ENCODE data around the gene MCF2L. TPM values are rescaled to one million over a fixed set of nuclear protein-coding genes. Genes with fewer than 3 reads are reported as not detected.

Gene MCF2L
- polyA plus RNA-seq, 1 donor from 2014 or later, result 88.0 TPM

- no peak overlapping the region for H3K4me3 ChIP-seq (ENCODE audit: low read length)
- H4K20me1 ChIP-seq (ENCODE audit: insufficient read depth), result no peaks in the 10 kb centered on the region
- H3K27ac ChIP-seq (ENCODE audit: low read length), result no peak overlapping the region
- H3K4me2 ChIP-seq (ENCODE audit: low read length), result no peak overlapping the region
- no peak overlapping the region for H2AFZ ChIP-seq (ENCODE audit: low read depth, low read length)
- TF ChIP-seq POLR2AphosphoS5 (IDR thresholded peaks at IDR 0.05) (no peak), TAF1 (IDR thresholded peaks at IDR 0.05; ENCODE audit: low read depth) (no peak), EP300 (conservative IDR thresholded peaks at IDR 0.05; ENCODE audit: poor library complexity, severe bottlenecking) (no peak), EZH2 (IDR thresholded peaks at IDR 0.05; ENCODE audit: borderline replicate concordance, insufficient read depth, low read length, poor library complexity, severe bottlenecking) (no peak), RAD21 (conservative IDR thresholded peaks at IDR 0.05) (no peak), MXI1 (conservative IDR thresholded peaks at IDR 0.05; ENCODE audit: poor library complexity, severe bottlenecking) (no peak), SMC3 (conservative IDR thresholded peaks at IDR 0.05; ENCODE audit: poor library complexity) (no peak)
- TF ChIP-seq, protein P1, sequence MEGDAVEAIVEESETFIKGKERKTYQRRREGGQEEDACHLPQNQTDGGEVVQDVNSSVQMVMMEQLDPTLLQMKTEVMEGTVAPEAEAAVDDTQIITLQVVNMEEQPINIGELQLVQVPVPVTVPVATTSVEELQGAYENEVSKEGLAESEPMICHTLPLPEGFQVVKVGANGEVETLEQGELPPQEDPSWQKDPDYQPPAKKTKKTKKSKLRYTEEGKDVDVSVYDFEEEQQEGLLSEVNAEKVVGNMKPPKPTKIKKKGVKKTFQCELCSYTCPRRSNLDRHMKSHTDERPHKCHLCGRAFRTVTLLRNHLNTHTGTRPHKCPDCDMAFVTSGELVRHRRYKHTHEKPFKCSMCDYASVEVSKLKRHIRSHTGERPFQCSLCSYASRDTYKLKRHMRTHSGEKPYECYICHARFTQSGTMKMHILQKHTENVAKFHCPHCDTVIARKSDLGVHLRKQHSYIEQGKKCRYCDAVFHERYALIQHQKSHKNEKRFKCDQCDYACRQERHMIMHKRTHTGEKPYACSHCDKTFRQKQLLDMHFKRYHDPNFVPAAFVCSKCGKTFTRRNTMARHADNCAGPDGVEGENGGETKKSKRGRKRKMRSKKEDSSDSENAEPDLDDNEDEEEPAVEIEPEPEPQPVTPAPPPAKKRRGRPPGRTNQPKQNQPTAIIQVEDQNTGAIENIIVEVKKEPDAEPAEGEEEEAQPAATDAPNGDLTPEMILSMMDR (IDR thresholded peaks at IDR 0.05; ENCODE audit: poor library complexity, severe bottlenecking), result no peak
- TF ChIP-seq, protein P2, sequence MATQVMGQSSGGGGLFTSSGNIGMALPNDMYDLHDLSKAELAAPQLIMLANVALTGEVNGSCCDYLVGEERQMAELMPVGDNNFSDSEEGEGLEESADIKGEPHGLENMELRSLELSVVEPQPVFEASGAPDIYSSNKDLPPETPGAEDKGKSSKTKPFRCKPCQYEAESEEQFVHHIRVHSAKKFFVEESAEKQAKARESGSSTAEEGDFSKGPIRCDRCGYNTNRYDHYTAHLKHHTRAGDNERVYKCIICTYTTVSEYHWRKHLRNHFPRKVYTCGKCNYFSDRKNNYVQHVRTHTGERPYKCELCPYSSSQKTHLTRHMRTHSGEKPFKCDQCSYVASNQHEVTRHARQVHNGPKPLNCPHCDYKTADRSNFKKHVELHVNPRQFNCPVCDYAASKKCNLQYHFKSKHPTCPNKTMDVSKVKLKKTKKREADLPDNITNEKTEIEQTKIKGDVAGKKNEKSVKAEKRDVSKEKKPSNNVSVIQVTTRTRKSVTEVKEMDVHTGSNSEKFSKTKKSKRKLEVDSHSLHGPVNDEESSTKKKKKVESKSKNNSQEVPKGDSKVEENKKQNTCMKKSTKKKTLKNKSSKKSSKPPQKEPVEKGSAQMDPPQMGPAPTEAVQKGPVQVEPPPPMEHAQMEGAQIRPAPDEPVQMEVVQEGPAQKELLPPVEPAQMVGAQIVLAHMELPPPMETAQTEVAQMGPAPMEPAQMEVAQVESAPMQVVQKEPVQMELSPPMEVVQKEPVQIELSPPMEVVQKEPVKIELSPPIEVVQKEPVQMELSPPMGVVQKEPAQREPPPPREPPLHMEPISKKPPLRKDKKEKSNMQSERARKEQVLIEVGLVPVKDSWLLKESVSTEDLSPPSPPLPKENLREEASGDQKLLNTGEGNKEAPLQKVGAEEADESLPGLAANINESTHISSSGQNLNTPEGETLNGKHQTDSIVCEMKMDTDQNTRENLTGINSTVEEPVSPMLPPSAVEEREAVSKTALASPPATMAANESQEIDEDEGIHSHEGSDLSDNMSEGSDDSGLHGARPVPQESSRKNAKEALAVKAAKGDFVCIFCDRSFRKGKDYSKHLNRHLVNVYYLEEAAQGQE (IDR thresholded peaks at IDR 0.05; ENCODE audit: borderline replicate concordance), result no peak
- no peaks in the 10 kb centered on the region for H3K79me2 ChIP-seq (replicated peaks; ENCODE audit: insufficient read depth, low read length)
- no peaks in the 10 kb centered on the region for H3K9me2 ChIP-seq (ENCODE audit: insufficient read depth, low read length)
- no peaks in the 10 kb centered on the region for H3K36me3 ChIP-seq (ENCODE audit: insufficient read depth, low read length)
- H3K9me3 ChIP-seq (ENCODE audit: low read length), result no peaks in the 10 kb centered on the region
- H3K9ac ChIP-seq (ENCODE audit: low read length), result no peak overlapping the region
- H3F3A ChIP-seq (ENCODE audit: insufficient read depth, low read length, poor library complexity, severe bottlenecking), result no peaks in the 10 kb centered on the region
- H3K27me3 ChIP-seq (ENCODE audit: insufficient read depth, low read depth, low read length), result no peaks in the 10 kb centered on the region
Observed at GRCh38 chr13:113141601-113141970, 172.6 kb downstream of the MCF2L start.

DNA sequence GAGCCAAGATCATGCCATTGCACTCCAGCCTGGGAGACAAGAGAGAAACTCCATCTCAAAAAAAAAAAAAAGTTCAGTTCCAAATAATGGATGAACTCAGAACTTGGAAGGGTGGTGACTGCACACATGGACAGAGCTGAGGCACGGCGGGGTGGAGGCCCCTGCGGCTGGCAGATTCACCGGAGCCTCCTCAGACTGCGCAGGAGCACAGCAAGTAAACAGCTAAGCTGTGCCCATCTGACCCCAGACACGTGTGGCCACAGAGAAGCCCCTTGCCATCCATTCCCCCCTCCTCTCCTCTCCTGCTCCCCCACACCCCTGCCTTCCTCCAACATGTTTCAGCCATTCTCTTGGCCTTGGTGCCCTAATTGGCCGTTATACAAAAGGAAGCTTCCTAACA, 173.9 kb downstream of the MCF2L start:
- TF ChIP-seq EP300 (conservative IDR thresholded peaks at IDR 0.05; ENCODE audit: poor library complexity, severe bottlenecking) (no peak), RAD21 (conservative IDR thresholded peaks at IDR 0.05) (no peak), MXI1 (conservative IDR thresholded peaks at IDR 0.05; ENCODE audit: poor library complexity, severe bottlenecking) (no peak), EZH2 (IDR thresholded peaks at IDR 0.05; ENCODE audit: borderline replicate concordance, insufficient read depth, low read length, poor library complexity, severe bottlenecking) (no peak), TAF1 (IDR thresholded peaks at IDR 0.05; ENCODE audit: low read depth) (no peak), SMC3 (conservative IDR thresholded peaks at IDR 0.05; ENCODE audit: poor library complexity) (no peak), POLR2AphosphoS5 (IDR thresholded peaks at IDR 0.05) (no peak)
- TF ChIP-seq, protein P1 (IDR thresholded peaks at IDR 0.05; ENCODE audit: poor library complexity, severe bottlenecking), result no peak
- TF ChIP-seq, protein P2 (IDR thresholded peaks at IDR 0.05; ENCODE audit: borderline replicate concordance), result no peak
- Histone ChIP-seq H4K20me1 (ENCODE audit: insufficient read depth) (no peaks in the 10 kb centered on the region), H3K9me3 (ENCODE audit: low read length) (no peaks in the 10 kb centered on the region), H3K27me3 (ENCODE audit: insufficient read depth, low read depth, low read length) (no peaks in the 10 kb centered on the region), H3K79me2 (replicated peaks; ENCODE audit: insufficient read depth, low read length) (no peaks in the 10 kb centered on the region), H3K4me2 (ENCODE audit: low read length) (no peak overlapping the region), H3K36me3 (ENCODE audit: insufficient read depth, low read length) (no peaks in the 10 kb centered on the region), H3K4me3 (ENCODE audit: low read length) (no peak overlapping the region), H3F3A (ENCODE audit: insufficient read depth, low read length, poor library complexity, severe bottlenecking) (no peaks in the 10 kb centered on the region), H3K27ac (ENCODE audit: low read length) (no peak overlapping the region), H3K9ac (ENCODE audit: low read length) (no peak overlapping the region), H3K9me2 (ENCODE audit: insufficient read depth, low read length) (no peaks in the 10 kb centered on the region), H2AFZ (ENCODE audit: low read depth, low read length) (no peak overlapping the region)

Measured in neural cell (in vitro differentiated cells).